Measurements from ENCODE around the gene VTCN1.

- TF ChIP-seq POLR2A (IDR thresholded peaks at IDR 0.05; ENCODE audit: low read length) (no peak), HDAC2 (IDR thresholded peaks at IDR 0.05) (no peak), CTCF (IDR thresholded peaks at IDR 0.05) (no peak), JUN (IDR thresholded peaks at IDR 0.05) (no peak), CHD4 (IDR thresholded peaks at IDR 0.05; ENCODE audit: borderline replicate concordance) (no peak), HMGXB4 (CRISPR knock-in tag; IDR thresholded peaks at IDR 0.05; ENCODE audit: borderline replicate concordance) (no peak), HES2 (IDR thresholded peaks at IDR 0.05) (no peak), ELK1 (IDR thresholded peaks at IDR 0.05; ENCODE audit: low read depth, low read length) (no peak)
Observed at GRCh38 chr1:117110774-117111173, 100.0 kb downstream of the VTCN1 start.

Measured in A549 (cell line).